Ishikawa (cell line): ENCODE results near the gene ZNF385C.

Source experiments
- CEBPB ChIP-seq: IDR thresholded peaks from 2 replicates; pipeline ENCODE4 v1.6.1; 2012
- CREB1 ChIP-seq: IDR thresholded peaks from 2 replicates; pipeline ENCODE4 v1.6.1; 2012; ENCODE audit warnings: low read depth
- EGR1 ChIP-seq: IDR thresholded peaks from 2 replicates; pipeline ENCODE4 v1.6.1; 2012
- EP300 ChIP-seq: IDR thresholded peaks from 2 replicates; pipeline ENCODE4 v1.6.1; 2012; ENCODE audit warnings: borderline replicate concordance
- FOXM1 ChIP-seq: IDR thresholded peaks from 2 replicates; pipeline ENCODE4 v1.6.1; 2012; ENCODE audit warnings: low read depth, borderline replicate concordance
- MAX ChIP-seq: IDR thresholded peaks from 2 replicates; pipeline ENCODE4 v1.6.1; 2012
- NFIC ChIP-seq: IDR thresholded peaks from 2 replicates; pipeline ENCODE4 v1.6.1; 2012
- RAD21 ChIP-seq: IDR thresholded peaks from 2 replicates; pipeline ENCODE4 v1.6.1; 2012; ENCODE audit warnings: low read depth
- REST ChIP-seq: IDR thresholded peaks from 2 replicates; pipeline ENCODE4 v1.6.1; 2012; ENCODE audit warnings: low read depth, mild to moderate bottlenecking
- TAF1 ChIP-seq: IDR thresholded peaks from 2 replicates; pipeline ENCODE4 v1.6.1; 2012; ENCODE audit warnings: low read depth, mild to moderate bottlenecking
- TCF12 ChIP-seq: IDR thresholded peaks from 2 replicates; pipeline ENCODE4 v1.6.1; 2012; ENCODE audit warnings: low read depth
- TEAD4 ChIP-seq: IDR thresholded peaks from 2 replicates; pipeline ENCODE4 v1.6.1; 2012
- USF1 ChIP-seq: IDR thresholded peaks from 2 replicates; pipeline ENCODE4 v1.6.1; 2012
- YY1 ChIP-seq: IDR thresholded peaks from 2 replicates; pipeline ENCODE4 v1.6.1; 2012; ENCODE audit warnings: low read depth
- ZBTB7A ChIP-seq: IDR thresholded peaks from 2 replicates; pipeline ENCODE4 v1.6.1; 2012; ENCODE audit warnings: low read depth

ZNF385C gene

GRCh38 chr17:42016411-42016831, 81.9 kb downstream of the ZNF385C start:
- TF ChIP-seq RAD21 (no peak), CEBPB (no peak), TCF12 (no peak), EGR1 (no peak), FOXM1 (no peak), EP300 (no peak), TAF1 (no peak), USF1 (no peak), CREB1 (no peak)

- TF ChIP-seq CREB1 (no peak), YY1 (no peak), EP300 (no peak), FOXM1 (no peak), TEAD4 (no peak), CEBPB (no peak), TAF1 (no peak), ZBTB7A (no peak), USF1 (no peak), NFIC (no peak), TCF12 (no peak), EGR1 (no peak), RAD21 (no peak), REST (no peak), MAX (no peak)
Measured at GRCh38 chr17:42010898-42011516, 87.3 kb downstream of the ZNF385C start.

GRCh38 chr17:42010266-42010680, 88.0 kb downstream of the ZNF385C start:
- peak; percentile 58 for TF ChIP-seq TEAD4
- peak; percentile 65 for TF ChIP-seq CEBPB

GRCh38 chr17:42009170-42009569, 89.1 kb downstream of the ZNF385C start:
- TF ChIP-seq EP300 (no peak), TCF12 (no peak), CREB1 (no peak), CEBPB (no peak), ZBTB7A (no peak), NFIC (no peak), REST (no peak), RAD21 (peak; percentile 17; the same call in 1 of the 2 replicates)

- TF ChIP-seq REST (no peak), EP300 (no peak), TAF1 (no peak), EGR1 (no peak), TEAD4 (no peak), RAD21 (no peak), USF1 (no peak), FOXM1 (no peak), YY1 (no peak)
Measured at GRCh38 chr17:42005166-42005565, 93.1 kb downstream of the ZNF385C start.
